ENCODE results near the gene PRPSAP2.
"Not testable (repeated sequence)": the region's sequence is repeated elsewhere in the genome, so short reads cannot be mapped to it uniquely, and the experiment has no call there.

The PRPSAP2 gene

GRCh38 chr17:18855831-18856569, 1.9 kb upstream of the PRPSAP2 start:
- H3K36me3 ChIP-seq (ENCODE audit: insufficient read depth, low read length) = no peaks in the 10 kb centered on the region
- peak overlapping the region; percentile 56 for H3K27ac ChIP-seq
- peak overlapping the region; percentile 82 for H3K4me3 ChIP-seq
- TF ChIP-seq EZH2 (IDR thresholded peaks at IDR 0.05) (no peak), POLR2AphosphoS5 (IDR thresholded peaks at IDR 0.05; ENCODE audit: borderline replicate concordance, low read depth, low read length) (peak; percentile 76), FOXP2 (optimal IDR thresholded peaks at IDR 0.05; ENCODE audit: control extremely low read depth, extremely low read length, insufficient read depth) (no peak)
- DNase-seq (ENCODE audit: low read depth, low spot score) = peak; percentile 48
- H3K9me3 ChIP-seq (ENCODE audit: low read depth, low read length) = no peaks in the 10 kb centered on the region
- H3K9ac ChIP-seq (ENCODE audit: insufficient read length) = peak overlapping the region; percentile 61

DNA sequence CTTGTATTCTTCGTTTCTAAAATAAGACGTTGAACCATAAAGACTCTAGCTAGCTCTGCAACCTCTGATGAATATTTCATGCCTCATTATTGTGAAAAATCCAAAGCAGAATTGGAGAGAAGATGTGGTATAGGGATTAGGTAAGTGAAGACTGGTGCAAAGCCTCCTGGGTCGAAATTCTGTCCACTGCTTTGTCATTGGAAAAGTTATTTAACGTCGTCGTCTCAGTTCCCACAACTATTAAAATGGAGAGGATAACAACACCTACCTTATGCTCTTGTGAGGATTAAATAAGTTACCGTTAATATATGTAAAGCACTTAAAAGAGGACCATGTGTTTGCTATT, 1.4 kb upstream of the PRPSAP2 start:
- peak overlapping the region; percentile 82 for H3K4me3 ChIP-seq
- peak overlapping the region; percentile 56 for H3K27ac ChIP-seq
- no peaks in the 10 kb centered on the region for H3K36me3 ChIP-seq (ENCODE audit: insufficient read depth, low read length)
- TF ChIP-seq POLR2AphosphoS5 (IDR thresholded peaks at IDR 0.05; ENCODE audit: borderline replicate concordance, low read depth, low read length) (no peak), FOXP2 (optimal IDR thresholded peaks at IDR 0.05; ENCODE audit: control extremely low read depth, extremely low read length, insufficient read depth) (no peak), EZH2 (IDR thresholded peaks at IDR 0.05) (no peak)
- H3K9ac ChIP-seq (ENCODE audit: insufficient read length) = peak overlapping the region; percentile 61
- no peak for DNase-seq (ENCODE audit: low read depth, low spot score)
- H3K9me3 ChIP-seq (ENCODE audit: low read depth, low read length) = no peaks in the 10 kb centered on the region

DNA sequence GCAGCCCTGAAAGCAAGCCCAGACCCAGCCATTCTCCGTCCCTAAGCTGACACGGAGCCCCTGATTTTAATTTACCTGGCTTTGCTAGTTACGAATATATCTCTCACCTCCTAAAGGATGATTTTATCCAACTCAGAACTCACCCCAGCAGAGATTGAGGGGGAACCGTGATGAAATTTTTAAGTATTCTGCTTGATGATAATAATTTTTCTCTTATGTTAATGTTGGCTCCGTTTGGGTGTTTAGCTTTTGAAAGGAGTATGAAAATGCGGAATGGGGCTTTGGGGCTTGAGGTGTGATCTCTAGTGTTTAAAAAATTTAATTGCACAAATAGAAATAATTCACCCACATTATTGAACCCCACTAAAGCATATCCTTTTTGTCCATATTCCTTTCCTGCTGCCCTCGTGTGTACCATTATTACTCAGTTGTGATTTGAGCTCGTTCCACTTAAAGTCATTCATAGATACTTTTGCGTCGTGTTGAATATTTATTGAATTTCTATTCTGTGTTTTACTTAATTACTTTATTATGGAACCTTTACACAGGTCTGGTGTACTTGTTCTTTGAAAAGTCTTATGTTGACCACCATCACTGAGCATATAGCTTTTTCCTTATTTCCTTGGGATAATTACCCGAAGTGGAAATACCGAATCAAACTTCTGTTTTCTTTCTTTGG, 775 bp downstream of the PRPSAP2 start:
- Histone ChIP-seq H3K27ac (peak overlapping the region; percentile 67; the same call in 1 of the 2 replicates), H3K9me3 (ENCODE audit: low read depth, low read length) (no peaks in the 10 kb centered on the region), H3K36me3 (ENCODE audit: insufficient read depth, low read length) (no peaks in the 10 kb centered on the region), H3K4me3 (peak overlapping the region; percentile 92), H3K9ac (ENCODE audit: insufficient read length) (peak overlapping the region; percentile 85)
- TF ChIP-seq FOXP2 (optimal IDR thresholded peaks at IDR 0.05; ENCODE audit: control extremely low read depth, extremely low read length, insufficient read depth) (no peak), EZH2 (IDR thresholded peaks at IDR 0.05) (no peak), POLR2AphosphoS5 (IDR thresholded peaks at IDR 0.05; ENCODE audit: borderline replicate concordance, low read depth, low read length) (no peak)
- no peak for DNase-seq (ENCODE audit: low read depth, low spot score)

- DNase-seq (ENCODE audit: low read depth, low spot score) = no peak
- Histone ChIP-seq H3K36me3 (ENCODE audit: insufficient read depth, low read length) (no peaks in the 10 kb centered on the region), H3K4me3 (peak overlapping the region; percentile 92), H3K9ac (ENCODE audit: insufficient read length) (peak overlapping the region; percentile 85), H3K9me3 (ENCODE audit: low read depth, low read length) (no peaks in the 10 kb centered on the region), H3K27ac (no peak overlapping the region)
- TF ChIP-seq FOXP2 (optimal IDR thresholded peaks at IDR 0.05; ENCODE audit: control extremely low read depth, extremely low read length, insufficient read depth) (no peak), POLR2AphosphoS5 (IDR thresholded peaks at IDR 0.05; ENCODE audit: borderline replicate concordance, low read depth, low read length) (no peak), EZH2 (IDR thresholded peaks at IDR 0.05) (no peak)
Measured at GRCh38 chr17:18859256-18859655, 1.3 kb downstream of the PRPSAP2 start.

DNA sequence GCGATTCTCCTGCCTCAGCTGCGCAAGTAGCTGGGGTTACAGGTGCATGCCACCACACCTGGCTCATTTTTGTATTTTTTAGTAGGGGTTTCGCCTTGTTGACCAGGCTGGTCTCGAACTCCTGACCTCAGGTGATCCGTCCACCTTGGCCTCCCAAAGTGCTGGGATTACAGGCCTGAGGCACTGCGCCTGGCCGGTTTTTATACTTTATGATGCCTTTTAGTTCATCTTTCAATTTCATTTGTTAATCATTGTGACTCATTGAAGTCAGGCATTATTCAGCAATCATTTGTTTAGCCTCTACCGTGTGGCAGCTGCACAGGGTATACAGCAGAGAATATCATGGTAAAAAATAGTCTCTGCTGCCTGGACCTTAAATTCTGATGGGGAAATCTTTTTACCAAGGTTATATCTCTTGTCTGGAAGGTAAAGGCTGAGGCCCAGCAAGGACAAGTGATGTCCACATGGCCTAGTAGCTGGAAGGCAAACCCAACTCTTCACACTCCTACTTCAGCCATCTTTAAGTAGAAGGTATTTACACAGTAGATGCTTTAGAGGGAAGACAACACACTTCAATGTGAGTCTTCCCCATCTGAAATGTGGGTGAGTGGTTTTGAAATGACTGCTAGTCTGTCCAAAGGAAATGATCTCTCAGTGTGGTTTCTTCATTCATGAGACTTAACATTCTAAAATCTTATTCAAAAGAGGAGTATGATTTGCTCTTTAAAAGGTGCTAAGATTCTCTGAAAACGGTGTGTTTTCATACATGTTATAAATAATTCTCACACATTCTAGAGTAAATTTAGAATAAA, 2.4 kb downstream of the PRPSAP2 start:
- Histone ChIP-seq H3K27ac (no peak overlapping the region), H3K36me3 (ENCODE audit: insufficient read depth, low read length) (no peaks in the 10 kb centered on the region), H3K4me3 (no peak overlapping the region), H3K9me3 (ENCODE audit: low read depth, low read length) (no peaks in the 10 kb centered on the region), H3K9ac (ENCODE audit: insufficient read length) (peak overlapping the region; percentile 7)
- no peak for TF ChIP-seq FOXP2 (optimal IDR thresholded peaks at IDR 0.05; ENCODE audit: control extremely low read depth, extremely low read length, insufficient read depth)
- TF ChIP-seq POLR2AphosphoS5 (IDR thresholded peaks at IDR 0.05; ENCODE audit: borderline replicate concordance, low read depth, low read length) = no peak
- no peak for TF ChIP-seq EZH2 (IDR thresholded peaks at IDR 0.05)
- no peak for DNase-seq (ENCODE audit: low read depth, low spot score)

GRCh38 chr17:18862011-18862410, 4.1 kb downstream of the PRPSAP2 start:
- DNase-seq (ENCODE audit: low read depth, low spot score) = no peak
- no peak overlapping the region for H3K27ac ChIP-seq
- H3K9ac ChIP-seq (ENCODE audit: insufficient read length) = no peak overlapping the region
- no peak overlapping the region for H3K4me3 ChIP-seq
- no peaks in the 10 kb centered on the region; the same call in 1 of the 2 replicates for H3K36me3 ChIP-seq (ENCODE audit: insufficient read depth, low read length)
- TF ChIP-seq POLR2AphosphoS5 (IDR thresholded peaks at IDR 0.05; ENCODE audit: borderline replicate concordance, low read depth, low read length) (no peak), FOXP2 (optimal IDR thresholded peaks at IDR 0.05; ENCODE audit: control extremely low read depth, extremely low read length, insufficient read depth) (no peak), EZH2 (IDR thresholded peaks at IDR 0.05) (no peak)
- H3K9me3 ChIP-seq (ENCODE audit: low read depth, low read length) = no peaks in the 10 kb centered on the region

DNA sequence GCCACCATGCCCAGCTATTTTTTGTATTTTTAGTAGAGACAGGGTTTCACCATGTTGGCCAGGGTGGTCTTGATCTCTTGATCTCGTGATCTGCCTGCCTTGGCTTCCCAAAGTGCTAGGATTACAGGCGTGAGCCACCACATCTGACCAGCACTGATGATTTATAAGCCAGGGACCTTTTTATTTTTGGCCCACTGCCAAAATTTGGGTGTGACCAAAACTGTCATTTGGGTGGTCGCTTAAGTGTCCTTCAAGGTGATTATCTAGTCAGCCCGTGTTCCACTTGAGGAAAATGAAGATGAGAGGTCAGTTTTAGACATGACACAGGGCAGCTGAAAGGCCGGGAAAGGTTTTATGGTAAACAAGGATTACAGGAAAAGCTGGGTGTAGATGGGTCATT, 7.1 kb downstream of the PRPSAP2 start:
- not testable (repeated sequence) for DNase-seq (ENCODE audit: low read depth, low spot score); H3K9ac ChIP-seq (ENCODE audit: insufficient read length); H3K9me3 ChIP-seq (ENCODE audit: low read depth, low read length); H3K36me3 ChIP-seq (ENCODE audit: insufficient read depth, low read length); H3K4me3 ChIP-seq; H3K27ac ChIP-seq

Measured in SK-N-MC (cell line).